GM12878 (cell line): ENCODE data around the gene TAAR8. TPM values are rescaled to one million over a fixed set of nuclear protein-coding genes. Genes with fewer than 3 reads are reported as not detected.

Experiments
- CBFB ChIP-seq: IDR thresholded peaks from 2 replicates; pipeline ENCODE4 v1.6.1; 2016; ENCODE audit warnings: antibody characterized with exemption, low read depth
- CHD2 ChIP-seq: IDR thresholded peaks from 2 replicates; pipeline ENCODE4 v1.6.1; 2011; ENCODE audit warnings: low read depth, low read length, improper control_type of control experiment, borderline replicate concordance
- GABPA ChIP-seq: IDR thresholded peaks from 2 replicates; pipeline ENCODE4 v1.6.1; 2014; ENCODE audit warnings: antibody characterized with exemption, low read depth, mild to moderate bottlenecking, inconsistent platforms
- GATAD2B ChIP-seq: fragments of 450-650 bp; conservative IDR thresholded peaks from 2 replicates; pipeline ENCODE4 v1.6.1; 2017; ENCODE audit warnings: low read depth, mild to moderate bottlenecking, moderate library complexity
- LARP7 ChIP-seq: fragments of 450-650 bp; IDR thresholded peaks from 2 replicates; pipeline ENCODE4 v1.6.1; 2017; ENCODE audit warnings: mild to moderate bottlenecking
- MXI1 ChIP-seq: fragments of 150-350 bp; IDR thresholded peaks from 2 replicates; pipeline ENCODE4 v1.6.1; 2011; ENCODE audit warnings: low read depth, mild to moderate bottlenecking, inconsistent platforms, low read length, improper control_type of control experiment
- POLR2A ChIP-seq: IDR thresholded peaks from 2 replicates; pipeline ENCODE4 v1.6.1; 2011; ENCODE audit warnings: low read depth, mild to moderate bottlenecking, low read length
- RAD21 ChIP-seq: IDR thresholded peaks from 2 replicates; pipeline ENCODE4 v1.6.1; 2011; ENCODE audit warnings: mild to moderate bottlenecking, low read depth, low read length, moderate library complexity; ENCODE audit not compliant: insufficient read depth
- RCOR1 ChIP-seq: conservative IDR thresholded peaks from 2 replicates; pipeline ENCODE4 v1.6.1; 2012; ENCODE audit warnings: low read depth, low read length, improper control_type of control experiment
- RELA ChIP-seq: fragments of 450-650 bp; IDR thresholded peaks from 2 replicates; pipeline ENCODE4 v1.8.0; 2014; ENCODE audit warnings: borderline replicate concordance; ENCODE audit not compliant: partially characterized antibody
- TCF7 ChIP-seq: IDR thresholded peaks from 2 replicates; pipeline ENCODE4 v1.6.1; 2014; ENCODE audit warnings: antibody characterized with exemption, borderline replicate concordance
- YBX1 ChIP-seq: fragments of 450-650 bp; IDR thresholded peaks from 2 replicates; pipeline ENCODE4 v1.6.1; 2016; ENCODE audit warnings: antibody characterized with exemption
- ZNF217 ChIP-seq: fragments of 450-650 bp; IDR thresholded peaks from 2 replicates; pipeline ENCODE4 v1.6.1; 2017; ENCODE audit warnings: antibody characterized with exemption, mild to moderate bottlenecking
- ZNF622 ChIP-seq: fragments of 450-650 bp; IDR thresholded peaks from 2 replicates; pipeline ENCODE4 v1.6.1; 2017; ENCODE audit warnings: mild to moderate bottlenecking, inconsistent platforms
- polyA plus RNA-seq, 11 experiments: library from polyadenylated mRNA; depleted of rRNA in 4 of 11; unstranded in 6 of 11; stranded (reverse) in 5 of 11; fragments of >200 nt; fragmentation: Nextera tagmentation in 4 of 11; fragmentation: Illumina TruSeq in 1 of 11; extraction: Ambion mirVana in 4 of 11; extraction: Trizol in 1 of 11; gene quantifications; 1 replicate in 1 of 11; 2 replicates in 10 of 11; pipeline versions ENCODE4 v1.2.1 to v1.2.3, GENCODE V29; 2011 to 2016; ENCODE audit warnings: inconsistent platforms in 2 of 11, missing spikeins in 2 of 11, low read depth in 1 of 11
- total RNA-seq, 4 experiments: library from RNA; depleted of rRNA in 3 of 4; stranded (reverse); fragments of >200 nt in 3 of 4; fragmentation: Illumina TruSeq in 1 of 4; extraction: Trizol in 1 of 4; gene quantifications; 2 replicates each; pipeline versions ENCODE4 v1.2.1 to v1.2.3, GENCODE V29; 2013 to 2021
- TF ChIP-seq, protein P1 (sequence below): fragments of 450-650 bp; IDR thresholded peaks from 2 replicates; pipeline ENCODE4 v1.6.1; 2016; ENCODE audit warnings: mild to moderate bottlenecking
- TF ChIP-seq, protein P2 (sequence below): IDR thresholded peaks from 2 replicates; pipeline ENCODE4 v1.6.1; 2011; ENCODE audit warnings: borderline replicate concordance, low read depth, mild to moderate bottlenecking, moderate library complexity, low read length; ENCODE audit not compliant: insufficient read depth, poor library complexity, severe bottlenecking
- TF ChIP-seq, protein P3 (sequence below): IDR thresholded peaks from 2 replicates; pipeline ENCODE4 v1.6.1; 2012; ENCODE audit warnings: low read depth, low read length, improper control_type of control experiment
- TF ChIP-seq, protein P4 (sequence below): fragments of 450-650 bp; IDR thresholded peaks from 2 replicates; pipeline ENCODE4 v1.6.1; 2017; ENCODE audit warnings: mild to moderate bottlenecking, moderate library complexity

The TAAR8 gene
- total and polyA plus RNA-seq, 10 of the 15 experiments (the other 5 are each of a cell fraction or from before 2014, with no cell fraction given), result not detected

DNA sequence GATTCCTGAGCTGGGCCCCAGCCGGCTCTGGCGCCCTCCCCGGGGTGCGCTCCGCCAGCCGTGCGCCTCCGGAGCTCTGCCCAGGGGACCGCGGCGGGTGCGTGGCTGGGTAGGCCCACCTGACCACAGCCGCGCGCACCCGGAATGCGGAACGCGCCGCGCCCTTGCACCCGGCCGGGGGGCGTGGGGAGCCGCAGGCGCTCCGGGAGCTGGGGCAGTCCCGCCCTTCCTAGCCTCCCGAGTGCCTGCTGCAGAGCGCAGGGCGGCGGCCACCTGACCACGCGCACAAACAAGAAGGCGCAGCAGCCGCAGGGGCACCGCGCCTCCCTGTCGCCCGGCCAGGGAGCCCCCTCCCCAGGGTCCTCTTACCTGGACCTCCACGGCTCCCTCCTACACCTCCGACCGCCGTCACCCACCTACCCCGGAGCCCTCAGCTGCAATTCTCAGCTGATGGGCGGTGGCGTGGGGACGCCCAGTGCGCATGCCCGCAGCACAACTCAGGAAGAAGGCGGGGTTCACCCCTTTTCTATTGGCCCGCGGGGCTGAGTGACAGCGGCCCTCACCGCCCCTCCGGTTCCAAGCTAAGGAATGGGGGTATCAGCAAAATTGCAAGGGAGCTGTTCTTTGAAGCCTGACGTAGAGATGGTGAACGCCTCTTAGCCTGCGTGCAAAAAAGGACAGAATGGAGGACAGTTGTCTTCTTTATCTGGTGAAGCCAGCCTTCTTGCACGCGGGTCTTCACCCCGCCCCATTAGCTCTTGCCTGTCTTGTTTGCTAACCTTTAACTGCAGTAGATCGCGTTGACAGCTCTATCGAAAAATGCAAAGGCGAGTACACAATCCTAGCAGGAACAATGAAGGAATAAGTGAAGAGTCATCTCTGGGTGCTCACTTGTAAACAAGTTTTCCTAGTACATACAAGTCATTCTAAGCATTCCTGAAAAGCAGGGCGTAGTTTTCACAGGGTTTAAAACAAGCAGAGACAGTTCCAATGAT is 39.5 kb upstream of the TAAR8 start, which contains the start of gene STX7 (continued):
- TF ChIP-seq LARP7 (peak; percentile 98), RAD21 (no peak), YBX1 (no peak), RELA (no peak), CBFB (no peak), CHD2 (peak; percentile 38; the same call in 1 of the 2 replicates), ZNF217 (peak; percentile 89), GABPA (no peak), TCF7 (no peak), GATAD2B (peak; percentile 99), POLR2A (peak; percentile 77), RCOR1 (0 out of 2 replicates have a peak, but pooled peaks have one; percentile 24), ZNF622 (no peak), MXI1 (peak; percentile 14; the same call in 1 of the 2 replicates)
- TF ChIP-seq, protein P1, sequence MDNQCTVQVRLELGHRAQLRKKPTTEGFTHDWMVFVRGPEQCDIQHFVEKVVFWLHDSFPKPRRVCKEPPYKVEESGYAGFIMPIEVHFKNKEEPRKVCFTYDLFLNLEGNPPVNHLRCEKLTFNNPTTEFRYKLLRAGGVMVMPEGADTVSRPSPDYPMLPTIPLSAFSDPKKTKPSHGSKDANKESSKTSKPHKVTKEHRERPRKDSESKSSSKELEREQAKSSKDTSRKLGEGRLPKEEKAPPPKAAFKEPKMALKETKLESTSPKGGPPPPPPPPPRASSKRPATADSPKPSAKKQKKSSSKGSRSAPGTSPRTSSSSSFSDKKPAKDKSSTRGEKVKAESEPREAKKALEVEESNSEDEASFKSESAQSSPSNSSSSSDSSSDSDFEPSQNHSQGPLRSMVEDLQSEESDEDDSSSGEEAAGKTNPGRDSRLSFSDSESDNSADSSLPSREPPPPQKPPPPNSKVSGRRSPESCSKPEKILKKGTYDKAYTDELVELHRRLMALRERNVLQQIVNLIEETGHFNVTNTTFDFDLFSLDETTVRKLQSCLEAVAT, result no peak
- TF ChIP-seq, protein P2, sequence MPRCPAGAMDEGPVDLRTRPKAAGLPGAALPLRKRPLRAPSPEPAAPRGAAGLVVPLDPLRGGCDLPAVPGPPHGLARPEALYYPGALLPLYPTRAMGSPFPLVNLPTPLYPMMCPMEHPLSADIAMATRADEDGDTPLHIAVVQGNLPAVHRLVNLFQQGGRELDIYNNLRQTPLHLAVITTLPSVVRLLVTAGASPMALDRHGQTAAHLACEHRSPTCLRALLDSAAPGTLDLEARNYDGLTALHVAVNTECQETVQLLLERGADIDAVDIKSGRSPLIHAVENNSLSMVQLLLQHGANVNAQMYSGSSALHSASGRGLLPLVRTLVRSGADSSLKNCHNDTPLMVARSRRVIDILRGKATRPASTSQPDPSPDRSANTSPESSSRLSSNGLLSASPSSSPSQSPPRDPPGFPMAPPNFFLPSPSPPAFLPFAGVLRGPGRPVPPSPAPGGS, result no peak
- TF ChIP-seq, protein P3, sequence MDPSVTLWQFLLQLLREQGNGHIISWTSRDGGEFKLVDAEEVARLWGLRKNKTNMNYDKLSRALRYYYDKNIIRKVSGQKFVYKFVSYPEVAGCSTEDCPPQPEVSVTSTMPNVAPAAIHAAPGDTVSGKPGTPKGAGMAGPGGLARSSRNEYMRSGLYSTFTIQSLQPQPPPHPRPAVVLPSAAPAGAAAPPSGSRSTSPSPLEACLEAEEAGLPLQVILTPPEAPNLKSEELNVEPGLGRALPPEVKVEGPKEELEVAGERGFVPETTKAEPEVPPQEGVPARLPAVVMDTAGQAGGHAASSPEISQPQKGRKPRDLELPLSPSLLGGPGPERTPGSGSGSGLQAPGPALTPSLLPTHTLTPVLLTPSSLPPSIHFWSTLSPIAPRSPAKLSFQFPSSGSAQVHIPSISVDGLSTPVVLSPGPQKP, result peak; percentile 40; the same call in 1 of the 2 replicates
- TF ChIP-seq, protein P4, sequence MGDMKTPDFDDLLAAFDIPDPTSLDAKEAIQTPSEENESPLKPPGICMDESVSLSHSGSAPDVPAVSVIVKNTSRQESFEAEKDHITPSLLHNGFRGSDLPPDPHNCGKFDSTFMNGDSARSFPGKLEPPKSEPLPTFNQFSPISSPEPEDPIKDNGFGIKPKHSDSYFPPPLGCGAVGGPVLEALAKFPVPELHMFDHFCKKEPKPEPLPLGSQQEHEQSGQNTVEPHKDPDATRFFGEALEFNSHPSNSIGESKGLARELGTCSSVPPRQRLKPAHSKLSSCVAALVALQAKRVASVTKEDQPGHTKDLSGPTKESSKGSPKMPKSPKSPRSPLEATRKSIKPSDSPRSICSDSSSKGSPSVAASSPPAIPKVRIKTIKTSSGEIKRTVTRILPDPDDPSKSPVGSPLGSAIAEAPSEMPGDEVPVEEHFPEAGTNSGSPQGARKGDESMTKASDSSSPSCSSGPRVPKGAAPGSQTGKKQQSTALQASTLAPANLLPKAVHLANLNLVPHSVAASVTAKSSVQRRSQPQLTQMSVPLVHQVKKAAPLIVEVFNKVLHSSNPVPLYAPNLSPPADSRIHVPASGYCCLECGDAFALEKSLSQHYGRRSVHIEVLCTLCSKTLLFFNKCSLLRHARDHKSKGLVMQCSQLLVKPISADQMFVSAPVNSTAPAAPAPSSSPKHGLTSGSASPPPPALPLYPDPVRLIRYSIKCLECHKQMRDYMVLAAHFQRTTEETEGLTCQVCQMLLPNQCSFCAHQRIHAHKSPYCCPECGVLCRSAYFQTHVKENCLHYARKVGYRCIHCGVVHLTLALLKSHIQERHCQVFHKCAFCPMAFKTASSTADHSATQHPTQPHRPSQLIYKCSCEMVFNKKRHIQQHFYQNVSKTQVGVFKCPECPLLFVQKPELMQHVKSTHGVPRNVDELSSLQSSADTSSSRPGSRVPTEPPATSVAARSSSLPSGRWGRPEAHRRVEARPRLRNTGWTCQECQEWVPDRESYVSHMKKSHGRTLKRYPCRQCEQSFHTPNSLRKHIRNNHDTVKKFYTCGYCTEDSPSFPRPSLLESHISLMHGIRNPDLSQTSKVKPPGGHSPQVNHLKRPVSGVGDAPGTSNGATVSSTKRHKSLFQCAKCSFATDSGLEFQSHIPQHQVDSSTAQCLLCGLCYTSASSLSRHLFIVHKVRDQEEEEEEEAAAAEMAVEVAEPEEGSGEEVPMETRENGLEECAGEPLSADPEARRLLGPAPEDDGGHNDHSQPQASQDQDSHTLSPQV, result no peak
